Measurements from ENCODE around the gene SORT1. TPM values are rescaled to one million over a fixed set of nuclear protein-coding genes. Genes with fewer than 3 reads are reported as not detected.

SORT1 gene
- total and polyA plus RNA-seq, 3 experiments from 2014 or later = 0.16 to 3.9 (median 3.0) TPM

DNA sequence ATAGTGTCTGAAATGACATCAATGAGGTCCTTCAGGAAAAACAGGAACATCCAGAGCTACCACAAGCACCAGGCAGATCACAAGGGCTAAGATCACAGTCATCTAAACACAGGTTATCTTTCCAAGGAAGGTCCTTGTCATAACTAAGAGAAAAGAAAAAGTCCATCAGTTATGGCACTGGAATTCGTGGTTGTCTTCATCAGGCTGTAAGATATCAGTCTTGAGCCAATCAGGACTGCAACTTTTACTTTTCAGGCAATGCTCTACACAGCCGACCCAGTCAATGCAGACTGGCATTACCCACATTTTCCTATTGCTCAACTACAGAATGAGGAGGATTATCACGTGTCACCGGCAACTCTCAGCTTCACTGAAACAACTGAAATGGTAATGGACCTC is 26.4 kb downstream of the SORT1 start:
- Mint-ChIP-seq H3K27me3 (peaks cover 17 to 49% of the 10 kb centered on the region in 2 donors), H3K27ac (no peak overlapping the region), H3K4me1 (peaks cover 3 to 12% (median 6%) of the 10 kb centered on the region in 3 donors), H3K36me3 (peaks cover 0 to under 1% (median 0%) of the 10 kb centered on the region in 3 donors), H3K9me3 (no peaks in the 10 kb centered on the region), H3K4me3 (no peak overlapping the region)
- Histone ChIP-seq H3K27me3 (ENCODE audit: insufficient read depth, low read length, poor library complexity, severe bottlenecking) (no peaks in the 10 kb centered on the region), H3K36me3 (ENCODE audit: insufficient read depth, low read length) (no peaks in the 10 kb centered on the region), H3K4me3 (ENCODE audit: low read length) (no peak overlapping the region), H3K27ac (ENCODE audit: low read depth, low read length) (no peak overlapping the region), H3K9me3 (ENCODE audit: low read length) (no peaks in the 10 kb centered on the region), H3K4me1 (ENCODE audit: insufficient read depth, low read length) (no peaks in the 10 kb centered on the region)
- no peak for DNase-seq
- ChIA-PET POLR2A (no interaction called here), CTCF (no interaction called here)

DNA sequence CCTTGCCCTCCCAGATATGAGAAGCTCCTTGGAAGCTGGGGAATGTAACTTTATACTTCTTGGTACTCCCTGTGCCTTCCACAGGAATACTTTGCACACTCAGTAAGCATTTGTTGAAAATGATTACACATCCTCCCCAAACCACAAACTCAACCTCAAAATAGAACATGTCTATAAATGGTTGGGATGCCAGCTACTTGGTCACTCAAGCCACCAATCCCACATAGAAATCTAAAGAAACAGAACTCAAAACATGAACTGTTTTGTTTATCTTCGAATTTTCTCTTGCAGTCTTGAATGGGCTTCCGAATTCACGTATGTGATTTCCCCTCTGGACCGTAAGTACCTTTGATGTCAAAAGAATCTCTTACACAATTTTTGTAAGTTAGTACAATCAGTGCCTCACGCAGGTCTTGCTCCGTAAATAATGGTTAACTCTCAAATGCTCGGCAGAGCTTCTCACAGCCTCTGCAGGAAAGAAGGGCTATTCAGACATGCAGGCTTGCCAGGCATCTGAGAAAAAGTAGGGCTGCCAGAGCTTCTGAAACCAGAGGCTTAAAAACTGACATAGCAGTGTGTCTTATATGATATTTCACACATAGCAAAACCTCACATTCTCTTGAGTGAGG is 26.9 kb downstream of the SORT1 start:
- no peaks in the 10 kb centered on the region for H3K9me3 Mint-ChIP-seq
- H3K27ac ChIP-seq (ENCODE audit: low read depth, low read length) = no peak overlapping the region
- no peaks in the 10 kb centered on the region for H3K27me3 ChIP-seq (ENCODE audit: insufficient read depth, low read length, poor library complexity, severe bottlenecking)
- peaks cover 0 to 2% (median 0%) of the 10 kb centered on the region in 3 donors for H3K36me3 Mint-ChIP-seq
- no peak for DNase-seq
- peaks cover 3 to 12% (median 6%) of the 10 kb centered on the region in 3 donors for H3K4me1 Mint-ChIP-seq
- no peaks in the 10 kb centered on the region for H3K4me1 ChIP-seq (ENCODE audit: insufficient read depth, low read length)
- no peak overlapping the region for H3K4me3 ChIP-seq (ENCODE audit: low read length)
- POLR2A ChIA-PET = no interaction called here
- H3K27ac Mint-ChIP-seq = no peak overlapping the region
- H3K27me3 Mint-ChIP-seq = peaks cover 17 to 55% of the 10 kb centered on the region in 2 donors
- H3K9me3 ChIP-seq (ENCODE audit: low read length) = no peaks in the 10 kb centered on the region
- no peak overlapping the region for H3K4me3 Mint-ChIP-seq
- H3K36me3 ChIP-seq (ENCODE audit: insufficient read depth, low read length) = no peaks in the 10 kb centered on the region
- CTCF ChIA-PET = no interaction called here

GRCh38 chr1:109369167-109369746 is 28.5 kb downstream of the SORT1 start:
- H3K36me3 ChIP-seq (ENCODE audit: insufficient read depth, low read length) = no peaks in the 10 kb centered on the region
- no peaks in the 10 kb centered on the region for H3K9me3 ChIP-seq (ENCODE audit: low read length)
- Mint-ChIP-seq H3K27me3 (peaks cover 19 to 58% of the 10 kb centered on the region in 2 donors), H3K4me3 (no peak overlapping the region), H3K4me1 (peaks cover 3 to 12% (median 6%) of the 10 kb centered on the region in 3 donors), H3K36me3 (peaks cover 0 to 2% (median 0%) of the 10 kb centered on the region in 3 donors), H3K27ac (no peak overlapping the region), H3K9me3 (no peaks in the 10 kb centered on the region)
- ChIA-PET CTCF (no interaction called here), POLR2A (no interaction called here)
- H3K4me1 ChIP-seq (ENCODE audit: insufficient read depth, low read length) = no peaks in the 10 kb centered on the region
- no peaks in the 10 kb centered on the region for H3K27me3 ChIP-seq (ENCODE audit: insufficient read depth, low read length, poor library complexity, severe bottlenecking)
- DNase-seq = no peak
- no peak overlapping the region for H3K27ac ChIP-seq (ENCODE audit: low read depth, low read length)
- no peak overlapping the region for H3K4me3 ChIP-seq (ENCODE audit: low read length)

GRCh38 chr1:109368464-109368863 is 29.3 kb downstream of the SORT1 start:
- ChIA-PET POLR2A (no interaction called here), CTCF (no interaction called here)
- Histone ChIP-seq H3K4me3 (ENCODE audit: low read length) (no peak overlapping the region), H3K27ac (ENCODE audit: low read depth, low read length) (no peak overlapping the region), H3K36me3 (ENCODE audit: insufficient read depth, low read length) (no peaks in the 10 kb centered on the region), H3K27me3 (ENCODE audit: insufficient read depth, low read length, poor library complexity, severe bottlenecking) (no peaks in the 10 kb centered on the region), H3K4me1 (ENCODE audit: insufficient read depth, low read length) (no peaks in the 10 kb centered on the region), H3K9me3 (ENCODE audit: low read length) (no peaks in the 10 kb centered on the region)
- no peak overlapping the region for H3K27ac Mint-ChIP-seq
- no peaks in the 10 kb centered on the region for H3K9me3 Mint-ChIP-seq
- DNase-seq = no peak
- peaks cover 19 to 58% of the 10 kb centered on the region in 2 donors for H3K27me3 Mint-ChIP-seq
- H3K4me1 Mint-ChIP-seq = peaks cover 3 to 12% (median 6%) of the 10 kb centered on the region in 3 donors
- no peak overlapping the region for H3K4me3 Mint-ChIP-seq
- H3K36me3 Mint-ChIP-seq = peaks cover 0 to 2% (median 0%) of the 10 kb centered on the region in 3 donors

- Histone ChIP-seq H3K27me3 (ENCODE audit: insufficient read depth, low read length, poor library complexity, severe bottlenecking) (no peaks in the 10 kb centered on the region), H3K9me3 (ENCODE audit: low read length) (no peaks in the 10 kb centered on the region), H3K4me3 (ENCODE audit: low read length) (no peak overlapping the region), H3K27ac (ENCODE audit: low read depth, low read length) (no peak overlapping the region), H3K4me1 (ENCODE audit: insufficient read depth, low read length) (no peaks in the 10 kb centered on the region), H3K36me3 (ENCODE audit: insufficient read depth, low read length) (no peaks in the 10 kb centered on the region)
- ChIA-PET POLR2A (no interaction called here), CTCF (no interaction called here)
- H3K4me3 Mint-ChIP-seq = no peak overlapping the region
- no peak for DNase-seq
- H3K36me3 Mint-ChIP-seq = peaks cover 0 to 2% (median 0%) of the 10 kb centered on the region in 3 donors
- no peak overlapping the region for H3K27ac Mint-ChIP-seq
- peaks cover 3 to 12% (median 6%) of the 10 kb centered on the region in 3 donors for H3K4me1 Mint-ChIP-seq
- H3K9me3 Mint-ChIP-seq = no peaks in the 10 kb centered on the region
- peaks cover 17 to 53% of the 10 kb centered on the region in 2 donors for H3K27me3 Mint-ChIP-seq
Measured at GRCh38 chr1:109367626-109368025, 30.1 kb downstream of the SORT1 start.

DNA sequence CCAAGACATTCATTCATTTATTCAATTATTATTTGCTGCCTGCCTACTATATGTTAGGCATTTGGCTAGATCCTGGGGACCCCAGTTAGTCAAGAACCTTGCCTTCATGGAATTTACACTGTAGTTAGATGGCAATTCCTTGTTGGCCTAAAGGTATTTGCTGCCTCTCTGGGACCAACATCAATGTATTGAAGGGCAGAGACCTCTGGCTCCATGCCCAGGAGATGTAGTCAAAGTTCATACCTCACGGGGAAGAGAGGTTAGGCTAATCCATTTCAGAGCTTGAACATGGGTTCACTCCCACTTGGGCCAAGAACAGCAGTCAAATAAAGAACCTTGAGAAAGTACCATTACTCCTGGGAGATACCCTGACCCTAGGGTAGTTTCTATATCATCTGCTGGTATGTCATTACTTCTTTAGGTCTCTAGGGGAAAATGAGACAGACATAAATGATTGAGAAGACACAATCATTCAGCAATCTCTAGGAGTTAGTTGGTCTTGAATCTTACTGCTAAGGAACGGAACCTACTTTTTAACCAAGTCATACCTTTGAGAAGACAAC is 32.0 kb downstream of the SORT1 start:
- Histone ChIP-seq H3K36me3 (ENCODE audit: insufficient read depth, low read length) (no peaks in the 10 kb centered on the region), H3K9me3 (ENCODE audit: low read length) (no peaks in the 10 kb centered on the region), H3K4me3 (ENCODE audit: low read length) (no peak overlapping the region), H3K4me1 (ENCODE audit: insufficient read depth, low read length) (no peaks in the 10 kb centered on the region), H3K27me3 (ENCODE audit: insufficient read depth, low read length, poor library complexity, severe bottlenecking) (no peaks in the 10 kb centered on the region), H3K27ac (ENCODE audit: low read depth, low read length) (no peak overlapping the region)
- ChIA-PET POLR2A (no interaction called here), CTCF (no interaction called here)
- Mint-ChIP-seq H3K9me3 (no peaks in the 10 kb centered on the region), H3K27ac (no peak overlapping the region), H3K27me3 (peaks cover 8 to 48% of the 10 kb centered on the region in 2 donors), H3K4me3 (no peak overlapping the region), H3K36me3 (peaks cover 0 to 2% (median 0%) of the 10 kb centered on the region in 3 donors), H3K4me1 (peaks cover 2 to 3% (median 3%) of the 10 kb centered on the region in 3 donors)
- DNase-seq = no peak

DNA sequence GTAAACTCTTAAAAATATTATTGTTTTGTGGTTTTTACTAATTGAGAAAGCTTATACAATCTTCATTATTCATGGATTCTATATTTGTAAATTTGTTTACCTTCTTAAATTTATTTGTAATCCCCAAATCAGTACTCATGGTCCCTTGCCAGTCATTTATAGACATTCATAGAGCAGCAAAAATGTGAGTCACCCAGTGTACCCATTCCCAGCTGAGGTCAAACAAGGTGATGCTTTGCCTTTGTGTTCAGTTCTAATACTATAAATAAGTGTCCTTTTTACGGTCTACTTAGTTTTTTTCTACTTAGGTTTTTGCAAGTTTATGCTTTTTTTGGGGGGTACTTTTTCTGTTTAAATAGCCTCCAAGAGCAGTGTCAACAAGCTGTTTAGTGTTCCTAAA is 36.1 kb downstream of the SORT1 start:
- DNase-seq = no peak
- CTCF ChIA-PET = no interaction called here
- peaks cover 5 to 31% of the 10 kb centered on the region in 2 donors for H3K27me3 Mint-ChIP-seq
- Histone ChIP-seq H3K9me3 (ENCODE audit: low read length) (no peaks in the 10 kb centered on the region), H3K4me3 (ENCODE audit: low read length) (no peak overlapping the region), H3K4me1 (ENCODE audit: insufficient read depth, low read length) (no peaks in the 10 kb centered on the region), H3K36me3 (ENCODE audit: insufficient read depth, low read length) (no peaks in the 10 kb centered on the region), H3K27ac (ENCODE audit: low read depth, low read length) (no peak overlapping the region), H3K27me3 (ENCODE audit: insufficient read depth, low read length, poor library complexity, severe bottlenecking) (no peaks in the 10 kb centered on the region)
- POLR2A ChIA-PET = interaction anchor here (0.5 kb wide), 1 partner anchor 11 kb away, joined by 3 read pairs; no protein-coding TSS in a partner anchor
- H3K4me3 Mint-ChIP-seq = no peak overlapping the region
- H3K4me1 Mint-ChIP-seq = no peaks in the 10 kb centered on the region
- peaks cover 0 to 2% (median 0%) of the 10 kb centered on the region in 3 donors for H3K36me3 Mint-ChIP-seq
- H3K27ac Mint-ChIP-seq = no peak overlapping the region
- H3K9me3 Mint-ChIP-seq = no peaks in the 10 kb centered on the region

DNA sequence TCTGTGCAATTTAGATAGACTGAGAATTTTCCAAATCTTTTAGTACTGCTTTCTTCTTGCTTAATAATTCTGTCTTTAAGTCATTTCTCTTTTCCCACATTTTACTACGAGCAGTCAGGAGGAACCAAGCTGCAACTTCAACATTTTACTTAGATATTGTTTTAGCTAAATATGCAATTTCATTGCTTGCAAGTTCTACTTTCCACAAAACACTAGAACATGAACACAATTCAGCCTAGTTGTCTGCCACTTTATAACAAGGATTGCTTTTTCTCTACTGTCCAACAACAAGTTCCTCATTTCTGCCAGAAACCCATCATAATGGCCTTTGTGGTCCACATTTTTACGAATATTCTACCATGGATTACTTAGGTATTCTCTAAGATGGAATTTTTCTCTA is 36.6 kb downstream of the SORT1 start:
- H3K9me3 Mint-ChIP-seq = no peaks in the 10 kb centered on the region
- H3K9me3 ChIP-seq (ENCODE audit: low read length) = no peaks in the 10 kb centered on the region
- H3K4me1 Mint-ChIP-seq = no peaks in the 10 kb centered on the region
- H3K4me1 ChIP-seq (ENCODE audit: insufficient read depth, low read length) = no peaks in the 10 kb centered on the region
- no peaks in the 10 kb centered on the region for H3K27me3 ChIP-seq (ENCODE audit: insufficient read depth, low read length, poor library complexity, severe bottlenecking)
- H3K27ac Mint-ChIP-seq = no peak overlapping the region
- DNase-seq = no peak
- no peak overlapping the region for H3K4me3 Mint-ChIP-seq
- ChIA-PET POLR2A (no interaction called here), CTCF (no interaction called here)
- H3K4me3 ChIP-seq (ENCODE audit: low read length) = no peak overlapping the region
- H3K36me3 ChIP-seq (ENCODE audit: insufficient read depth, low read length) = no peaks in the 10 kb centered on the region
- H3K27ac ChIP-seq (ENCODE audit: low read depth, low read length) = no peak overlapping the region
- H3K27me3 Mint-ChIP-seq = peaks cover 4 to 26% of the 10 kb centered on the region in 2 donors
- no peaks in the 10 kb centered on the region for H3K36me3 Mint-ChIP-seq

Measured in CD8-positive, alpha-beta memory T cell (primary cell).